Inferior parietal cortex (tissue), 1 donor: ENCODE results near the gene CRYGA.
"Not testable (repeated sequence)": the region's sequence is repeated elsewhere in the genome, so short reads cannot be mapped to it uniquely, and the experiment has no call there.

Experiments
- DNase-seq: peaks from one replicate; pipeline ENCODE4 v3.0.0-alpha.2; 2016; ENCODE audit errors: extremely low spot score

CRYGA gene

DNA sequence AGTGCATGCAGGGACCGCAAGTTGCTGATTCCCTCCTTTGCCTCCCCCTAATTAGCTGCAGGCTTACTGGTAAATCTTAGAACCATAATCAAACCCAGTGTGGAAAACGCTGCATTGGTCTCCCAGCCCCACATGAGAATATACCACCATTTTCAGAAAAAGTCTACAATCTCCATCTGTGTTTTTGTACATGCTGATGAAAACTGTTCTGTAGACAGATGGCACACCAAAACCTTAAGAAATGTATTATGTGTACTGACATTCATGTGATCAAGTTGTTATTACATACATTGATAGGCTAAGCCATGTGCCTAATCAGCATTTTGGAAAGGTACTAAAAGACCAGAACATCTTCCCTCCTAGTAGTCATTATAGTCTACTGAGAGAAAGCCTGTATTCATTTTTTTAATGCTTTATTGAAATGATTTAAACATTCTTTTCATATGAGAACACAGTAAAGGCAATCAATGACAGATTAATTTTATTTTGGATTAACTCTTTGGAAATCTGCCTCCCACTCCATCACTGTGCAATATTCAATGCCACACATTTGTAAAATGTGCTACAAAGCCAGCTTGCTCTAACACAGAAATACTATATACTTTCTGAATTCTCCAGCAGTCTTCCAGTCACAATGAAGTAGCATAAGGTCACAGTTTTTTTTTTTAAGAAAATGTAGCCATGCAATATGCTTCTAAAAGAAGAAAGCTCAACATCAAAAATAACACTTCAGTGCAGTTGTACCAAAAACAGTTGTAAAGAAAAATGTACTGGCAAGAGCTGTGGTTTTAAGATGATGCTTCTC lies 1.8 kb upstream of the CRYGA start:
- no peak for DNase-seq

DNA sequence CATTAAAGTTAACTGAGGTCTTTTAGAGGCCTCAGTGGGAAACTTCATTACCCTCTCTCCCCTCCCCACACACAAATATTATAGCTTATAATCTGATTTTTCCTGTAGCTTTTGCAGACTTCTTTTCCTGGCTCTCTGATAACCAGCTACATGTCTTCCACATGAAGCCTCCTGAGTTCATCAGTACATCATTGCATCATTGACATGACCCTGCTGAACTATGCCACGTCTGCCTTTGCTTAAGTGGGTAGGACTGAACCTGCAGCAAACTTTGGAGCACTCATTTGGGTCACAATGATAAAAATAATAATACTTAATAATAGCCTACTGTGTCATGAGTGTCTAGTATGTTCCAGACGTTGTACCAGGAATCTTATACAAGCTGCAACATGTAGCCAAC lies 7.0 kb downstream of the CRYGA start:
- no peak for DNase-seq

DNA sequence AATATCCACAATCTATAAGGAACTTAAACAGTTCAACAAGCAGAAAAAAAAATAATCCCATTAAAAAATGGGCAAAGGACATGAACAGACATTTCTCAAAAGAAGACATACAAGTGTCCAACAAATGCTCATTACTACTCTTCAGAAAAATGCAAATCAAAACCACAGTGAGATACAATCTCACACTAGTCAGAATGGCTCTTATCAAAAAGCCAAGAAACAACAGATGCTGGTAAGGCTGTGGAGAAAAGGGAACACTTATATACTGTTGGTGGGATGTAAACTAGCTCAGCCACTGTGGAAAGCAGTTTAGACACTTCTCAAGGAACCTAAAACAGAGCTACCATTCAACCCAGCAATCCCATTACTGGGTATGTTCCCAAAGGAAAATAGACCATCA lies 10.2 kb downstream of the CRYGA start:
- no peak for DNase-seq

- no peak for DNase-seq
Observed at GRCh38 chr2:208150956-208151355, 12.4 kb downstream of the CRYGA start.

GRCh38 chr2:208150094-208150493 lies 13.3 kb downstream of the CRYGA start:
- DNase-seq = no peak

- DNase-seq = no peak
Observed at GRCh38 chr2:208148803-208149202, 14.6 kb downstream of the CRYGA start.

- no peak for DNase-seq
Observed at GRCh38 chr2:208147759-208148158, 15.6 kb downstream of the CRYGA start.

GRCh38 chr2:208147008-208147407 lies 16.4 kb downstream of the CRYGA start:
- DNase-seq = no peak

GRCh38 chr2:208146006-208146405 lies 17.4 kb downstream of the CRYGA start, which contains the start of gene CRYGB:
Gene CRYGB (minus strand): TSS chr2:208146158. CDS start chr2:208146120, 38 bp downstream.
- DNase-seq = no peak

DNA sequence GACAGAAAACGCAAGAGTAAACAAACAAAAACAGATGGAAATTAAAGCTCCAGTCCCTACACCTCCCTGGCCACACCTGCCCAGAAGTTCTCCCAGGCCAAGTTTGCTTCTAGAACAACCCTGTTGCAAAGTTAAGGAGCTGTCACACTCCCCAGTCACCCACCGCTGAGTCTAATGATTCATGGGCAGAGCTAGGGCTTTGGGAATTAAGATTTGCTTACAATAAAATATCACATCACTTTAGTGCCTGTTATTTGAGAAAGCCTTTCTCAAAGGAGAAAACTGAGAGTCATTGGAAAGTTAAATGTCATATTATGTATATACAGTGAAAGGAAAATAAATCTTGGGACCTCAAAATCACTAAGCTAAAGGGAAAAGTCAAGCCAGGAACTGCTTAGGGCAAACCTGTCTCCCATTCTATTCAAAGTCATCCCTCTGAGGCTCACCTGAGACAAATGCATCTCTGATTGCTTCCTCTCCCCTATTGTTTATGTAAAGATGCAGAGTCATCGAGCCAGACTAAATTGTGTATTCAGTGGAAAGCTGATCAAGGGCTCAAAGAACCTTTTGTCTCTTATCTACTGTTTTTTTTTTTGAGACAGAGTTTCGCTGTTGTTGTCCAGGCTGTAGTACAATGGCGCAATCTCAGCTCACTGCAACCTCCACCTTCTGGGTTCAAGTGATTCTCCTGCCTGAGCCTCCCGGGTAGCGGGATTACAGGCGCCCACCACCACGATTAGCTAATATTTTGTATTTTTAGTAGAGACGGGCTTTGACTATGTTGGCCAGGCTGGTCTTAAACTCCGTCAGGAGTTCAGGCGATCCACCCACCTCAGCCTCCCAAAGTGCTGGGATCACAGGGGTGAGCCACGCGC lies 20.2 kb downstream of the CRYGA start:
- peak; percentile 25 for DNase-seq

- no peak for DNase-seq
Observed at GRCh38 chr2:208142240-208142924, 21.0 kb downstream of the CRYGA start.

- DNase-seq = no peak
Observed at GRCh38 chr2:208139447-208139846, 23.9 kb downstream of the CRYGA start.

GRCh38 chr2:208138334-208138733 lies 25.1 kb downstream of the CRYGA start:
- DNase-seq = not testable (repeated sequence)

- no peak for DNase-seq
Observed at GRCh38 chr2:208136716-208137094, 26.7 kb downstream of the CRYGA start.

GRCh38 chr2:208135794-208136715 lies 27.3 kb downstream of the CRYGA start:
- no peak for DNase-seq

- DNase-seq = no peak
Observed at GRCh38 chr2:208134928-208135586, 28.3 kb downstream of the CRYGA start.

DNA sequence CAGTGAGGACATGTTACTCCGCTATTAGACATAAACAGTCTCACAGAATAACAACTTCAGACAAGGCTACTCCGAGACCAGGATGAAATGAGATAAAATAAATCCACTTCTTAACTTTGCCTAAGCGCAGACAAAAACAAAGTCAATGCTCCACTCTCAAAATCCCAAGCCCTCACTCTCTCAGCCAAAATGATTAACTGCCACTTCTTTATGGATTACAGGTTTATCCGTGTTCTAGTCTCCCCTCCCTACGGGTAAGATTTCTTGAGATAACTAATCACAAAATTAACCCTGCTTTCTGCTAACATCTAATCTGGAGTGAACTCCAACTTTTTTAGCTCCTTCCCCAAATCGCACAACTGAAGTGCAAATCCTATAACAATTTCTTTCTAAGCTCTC lies 32.7 kb downstream of the CRYGA start:
- no peak for DNase-seq

GRCh38 chr2:208129744-208130711 lies 33.4 kb downstream of the CRYGA start, which contains the start of gene CRYGC:
Gene CRYGC (minus strand): TSS chr2:208129828. CDS start chr2:208129792, 36 bp downstream.
- no peak for DNase-seq

DNA sequence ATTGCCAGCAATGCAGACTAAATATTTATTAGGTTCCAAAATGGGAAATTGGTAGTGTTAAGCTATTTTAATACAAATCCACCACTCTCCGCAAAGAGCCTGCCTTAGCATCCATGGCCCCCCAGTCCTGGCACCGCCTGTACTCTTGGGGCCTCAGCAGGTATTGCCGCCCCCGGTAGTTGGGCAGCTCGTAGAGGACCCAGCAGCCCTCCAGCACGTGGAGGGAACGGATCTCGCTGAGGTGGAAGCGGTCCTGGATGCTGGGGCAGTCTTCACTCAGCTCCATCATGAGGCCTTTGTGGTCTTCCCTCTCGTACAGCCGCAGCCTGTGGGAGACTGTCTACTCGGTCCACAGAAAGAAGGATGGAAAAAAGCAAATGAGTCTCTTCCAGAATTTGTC lies 35.3 kb downstream of the CRYGA start:
- DNase-seq = no peak
